HG03045 (cell line): Measurements from ENCODE around the gene OTUD7B.
A peak's percentile ranks its signal among the peaks of the same experiment; 100 is the strongest.

ENCODE experiments used
- ATAC-seq: cut with Tn5 transposase; IDR thresholded peaks from one replicate; pipeline ENCODE4 v1.9.1; 2021; ENCODE audit warnings: mild to moderate bottlenecking, moderate library complexity; ENCODE audit not compliant: unreplicated experiment

OTUD7B gene

GRCh38 chr1:149925751-149926150 is 84.8 kb downstream of the OTUD7B start:
- ATAC-seq: no peak

DNA sequence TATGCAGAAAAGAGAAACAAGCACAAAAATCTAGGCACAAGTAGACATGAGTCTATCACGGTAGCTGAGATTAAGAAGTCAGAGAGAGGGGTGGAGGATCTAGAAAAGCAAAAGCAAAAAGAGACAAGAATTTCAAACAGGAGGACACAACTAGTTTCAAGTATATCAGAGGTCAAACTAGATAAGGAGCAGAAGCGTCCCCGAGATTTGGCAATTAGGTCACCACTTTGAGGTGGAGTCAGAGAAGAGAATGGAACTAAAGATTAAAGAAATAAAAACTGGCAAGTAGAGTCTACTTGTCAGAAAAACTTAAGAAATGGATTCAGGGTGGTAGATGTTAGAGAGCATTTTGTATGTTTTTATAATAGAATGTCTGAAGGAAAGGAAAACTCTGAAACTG is 85.2 kb downstream of the OTUD7B start:
- ATAC-seq: no peak

DNA sequence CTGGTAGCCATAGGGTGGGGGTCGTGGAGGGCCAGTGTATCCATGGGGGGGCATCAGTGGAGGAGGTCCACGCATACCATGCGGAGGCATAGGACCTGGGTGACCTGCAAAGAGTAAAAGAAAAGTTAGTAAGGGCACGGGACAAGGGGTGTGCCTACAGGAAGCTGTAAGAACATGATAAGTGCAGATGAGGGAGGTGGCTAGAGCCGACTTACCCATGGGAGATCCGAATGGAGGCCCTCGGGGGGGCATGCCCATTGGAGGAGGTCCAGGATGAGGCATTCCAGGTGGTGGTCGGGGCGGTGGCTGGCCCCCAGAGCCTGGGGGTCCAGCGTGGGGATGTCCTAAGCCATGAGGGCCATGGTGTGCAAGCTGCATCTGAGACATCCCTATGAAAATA is 86.9 kb downstream of the OTUD7B start:
- ATAC-seq: no peak

DNA sequence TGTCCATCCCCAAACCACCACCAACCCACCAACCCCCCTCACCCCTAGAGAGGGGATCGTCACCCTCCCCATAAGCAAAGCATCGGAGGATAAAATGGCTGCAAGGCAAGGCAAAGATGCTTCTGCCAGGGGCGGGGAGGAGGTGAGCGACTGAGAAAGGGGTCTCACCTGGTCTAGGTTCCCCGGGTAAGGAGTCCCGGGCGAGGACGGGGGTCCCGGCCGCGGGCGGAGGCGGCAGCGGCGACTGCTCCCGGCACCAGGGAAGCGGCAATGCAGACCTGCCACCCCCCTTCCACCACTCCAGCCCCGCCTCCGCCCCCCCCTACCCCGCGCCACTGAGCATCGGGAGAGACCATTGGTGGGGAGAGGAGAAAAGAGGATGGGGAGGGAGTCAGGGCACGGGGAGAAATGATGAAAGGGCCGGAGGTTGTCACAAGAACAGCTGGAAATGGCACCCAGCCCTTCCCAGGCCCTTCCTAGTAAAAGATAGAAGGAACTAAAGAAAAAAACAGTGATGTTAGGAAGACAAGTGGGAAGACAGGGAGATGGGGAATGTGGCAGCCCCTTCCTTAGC is 92.9 kb downstream of the OTUD7B start, which contains the start of gene SV2A:
Gene SV2A (minus strand): TSS at position 274 of the 574 bp plus-strand sequence. CDS start 4,004 bp downstream, outside the sequence.
- no peak for ATAC-seq

DNA sequence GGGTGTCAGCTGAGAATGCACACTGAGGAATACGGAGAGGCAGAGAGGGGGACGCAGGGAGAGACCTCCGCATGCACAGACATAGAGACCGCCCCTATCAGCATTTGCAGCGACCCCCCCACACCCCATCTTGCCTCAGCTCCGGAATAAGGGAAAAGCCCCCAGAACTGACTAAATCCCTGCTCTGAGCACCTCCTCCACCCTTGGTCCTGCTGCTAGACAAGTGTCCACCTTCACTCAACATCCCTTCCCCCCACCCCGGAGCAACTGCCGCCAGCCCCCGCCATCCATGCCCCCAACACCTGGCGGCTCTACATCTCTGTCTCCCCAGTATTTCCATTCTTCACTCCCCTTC is 93.7 kb downstream of the OTUD7B start:
- ATAC-seq: no peak

DNA sequence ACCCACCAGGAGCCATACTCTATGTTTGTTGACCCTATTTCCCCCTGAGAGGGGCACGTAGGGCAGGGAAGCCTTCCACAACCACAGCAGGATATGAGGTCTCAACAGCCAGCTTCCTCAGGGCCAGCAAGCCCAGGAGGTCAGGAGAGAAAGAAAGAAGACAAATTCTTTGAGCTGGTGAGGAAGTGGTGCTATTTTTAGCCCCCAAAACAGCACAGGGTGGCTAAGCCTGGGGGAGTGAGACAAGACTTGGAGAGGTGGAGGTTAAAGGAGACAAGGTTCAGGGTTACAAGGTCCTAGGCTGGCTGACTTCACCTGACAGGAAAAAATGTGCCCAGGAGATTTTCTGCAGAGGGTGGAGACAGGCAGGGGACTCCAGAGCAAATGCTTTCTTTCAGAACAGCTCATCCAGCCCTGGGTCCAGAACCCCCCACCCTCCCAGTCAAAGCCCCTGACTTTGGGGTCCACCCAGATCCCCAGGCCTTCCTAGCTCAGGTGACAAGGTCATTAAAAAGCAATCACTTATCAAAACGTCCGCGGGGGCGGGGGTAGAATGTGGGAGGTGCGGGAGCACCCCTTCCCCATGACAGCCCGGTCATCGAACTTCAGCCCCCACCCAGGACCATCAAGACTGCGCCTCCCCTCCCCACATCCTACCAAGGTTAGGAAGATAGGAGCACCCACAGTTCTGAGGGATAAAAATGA is 94.2 kb downstream of the OTUD7B start:
- ATAC-seq: no peak

DNA sequence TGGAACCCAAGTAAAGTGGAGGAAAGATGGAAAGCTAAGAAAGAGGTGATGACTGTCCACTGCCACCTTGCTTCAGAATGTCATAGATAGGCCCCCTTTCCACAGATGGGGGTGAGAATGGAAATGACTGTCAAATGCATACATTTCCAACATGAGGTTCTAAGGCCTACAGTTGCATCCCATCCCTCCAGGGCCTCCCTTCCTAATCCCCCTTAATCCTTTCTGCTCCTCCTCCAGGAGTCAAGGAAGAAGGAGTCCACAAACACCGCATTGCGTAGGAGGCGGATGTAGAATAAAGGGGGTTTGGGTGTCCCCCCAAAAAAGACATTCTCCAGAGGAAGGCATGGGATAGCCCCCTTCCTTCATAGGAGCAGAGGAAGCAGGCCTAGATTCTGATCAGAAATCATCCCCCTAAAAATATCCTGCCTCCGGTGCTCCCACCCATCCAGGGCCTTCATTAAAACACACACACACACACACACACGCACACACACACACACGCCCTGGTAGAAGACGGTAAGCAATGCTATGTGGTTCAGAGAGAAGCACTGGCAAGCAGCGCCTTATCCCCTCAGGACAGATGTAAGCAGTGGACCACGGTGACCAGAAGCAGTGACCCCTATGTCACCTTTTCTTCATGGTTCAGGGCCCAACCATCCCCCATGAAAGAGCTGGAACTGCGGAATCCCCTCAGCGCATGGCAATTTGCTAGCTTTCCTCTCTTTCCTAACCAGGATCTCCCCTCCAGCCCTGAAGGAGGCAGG is 94.9 kb downstream of the OTUD7B start:
- ATAC-seq: no peak

DNA sequence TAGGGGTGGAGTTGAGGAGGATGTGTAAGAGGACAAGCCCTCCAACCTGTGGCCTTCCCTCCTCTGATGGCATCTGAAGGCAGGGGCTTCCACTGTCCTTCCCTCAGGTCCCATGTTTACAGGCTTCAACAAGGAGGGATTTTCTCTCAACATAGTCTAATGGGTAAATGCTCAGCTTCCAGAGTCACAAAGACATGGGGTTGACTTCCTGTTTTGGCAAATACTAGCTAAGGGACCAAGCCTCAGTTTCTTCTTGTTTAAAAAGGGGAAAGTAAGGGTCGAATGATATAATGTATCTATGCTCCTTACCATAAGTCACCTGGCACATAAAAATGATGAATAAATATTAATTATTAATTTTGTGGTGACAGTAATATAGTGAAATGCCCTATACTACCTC is 96.0 kb downstream of the OTUD7B start:
- no peak for ATAC-seq

DNA sequence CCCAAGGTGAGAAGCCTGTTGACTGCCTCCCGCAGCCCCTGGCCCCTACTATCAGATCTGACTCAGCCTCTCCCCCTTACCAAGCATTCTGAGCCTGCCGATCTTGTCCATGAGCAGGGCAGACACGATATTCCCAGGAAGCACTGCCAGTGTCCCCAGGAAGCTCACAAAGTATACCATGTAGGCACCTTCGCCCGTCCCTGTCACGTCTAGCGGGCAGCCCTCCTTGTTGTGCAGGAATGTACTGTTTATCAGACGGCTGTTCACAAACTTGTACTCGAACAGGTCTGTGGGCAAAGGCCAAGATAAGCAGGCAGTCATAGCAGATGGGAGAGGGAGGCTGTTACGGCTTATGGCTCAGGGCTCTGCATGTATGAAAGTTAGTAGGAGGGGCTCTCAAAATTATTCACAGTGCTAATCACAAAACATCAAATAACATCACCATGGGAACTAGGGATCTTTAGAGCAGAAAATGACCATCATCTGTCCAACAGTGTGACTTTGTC is 103.9 kb downstream of the OTUD7B start:
- ATAC-seq: no peak

GRCh38 chr1:149903836-149904491 is 106.6 kb downstream of the OTUD7B start:
- ATAC-seq: no peak

GRCh38 chr1:149899460-149900284 is 110.9 kb downstream of the OTUD7B start, which contains the start of gene BOLA1:
TSS of gene BOLA1 (plus strand) at chr1:149899568. CDS start at chr1:149900060, 492 bp downstream.
- ATAC-seq: peak; percentile 89

DNA sequence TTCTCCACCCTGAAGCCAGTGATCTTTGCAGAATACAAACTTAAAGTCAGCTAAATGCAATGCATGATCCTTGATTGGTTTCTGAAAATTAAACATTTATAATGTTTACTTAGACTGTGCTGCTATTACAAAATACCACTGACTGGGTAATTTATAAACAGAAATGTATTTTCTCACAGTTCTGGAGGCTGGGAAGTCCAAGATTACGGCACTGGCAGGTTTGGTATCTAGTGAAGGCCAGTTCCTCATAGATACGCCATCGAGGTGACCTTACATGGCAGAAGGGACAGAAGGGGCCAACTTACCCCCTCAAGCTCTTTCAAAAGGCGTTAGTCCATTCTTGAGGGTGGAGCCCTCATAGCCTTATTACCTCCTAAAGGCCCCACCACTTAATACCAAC is 114.0 kb downstream of the OTUD7B start:
- ATAC-seq: no peak

DNA sequence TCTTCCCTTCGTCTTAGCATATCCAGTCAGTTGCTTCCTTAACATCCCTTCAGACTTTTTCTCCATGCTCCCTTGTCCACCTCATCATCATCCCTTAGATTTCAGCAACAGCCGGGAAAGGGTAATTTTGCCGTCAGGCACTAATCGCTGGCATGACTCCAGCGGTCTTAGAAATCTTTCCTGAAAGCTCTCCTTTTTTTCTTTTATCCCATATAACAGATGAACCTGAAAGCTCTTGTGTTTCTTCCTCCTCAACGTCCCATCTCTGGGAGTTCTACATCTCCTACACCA is 121.6 kb downstream of the OTUD7B start:
- no peak for ATAC-seq

- ATAC-seq: peak; percentile 25
Measured at GRCh38 chr1:149888247-149888998, 122.1 kb downstream of the OTUD7B start.
